ENCODE data around the gene TMEM141.

- TF ChIP-seq SIN3A (IDR thresholded peaks at IDR 0.05; ENCODE audit: borderline replicate concordance, insufficient read depth, low read length) (no peak), FOXP2 (optimal IDR thresholded peaks at IDR 0.05; ENCODE audit: borderline replicate concordance, extremely low read depth, extremely low read length, insufficient read depth) (no peak)
Measured at GRCh38 chr9:136748201-136748600, 42.9 kb upstream of the TMEM141 start, which contains the start of gene LCN6.

Data from PFSK-1 (cell line).